ENCODE data around the gene TDG.
A peak's percentile ranks its signal among the peaks of the same experiment; 100 is the strongest.

The TDG gene

DNA sequence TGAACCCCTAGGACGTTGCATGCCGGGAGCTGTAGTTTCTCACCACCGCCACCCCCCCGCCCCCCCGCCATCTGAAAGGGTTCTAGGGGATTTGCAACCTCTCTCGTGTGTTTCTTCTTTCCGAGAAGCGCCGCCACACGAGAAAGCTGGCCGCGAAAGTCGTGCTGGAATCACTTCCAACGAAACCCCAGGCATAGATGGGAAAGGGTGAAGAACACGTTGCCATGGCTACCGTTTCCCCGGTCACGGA is 36.0 kb upstream of the TDG start:
- H3K36me3 Mint-ChIP-seq (ENCODE audit: low read depth) = peaks cover 27% of the 10 kb centered on the region
- no peaks in the 10 kb centered on the region for H3K9me3 Mint-ChIP-seq
- H3K27me3 Mint-ChIP-seq (ENCODE audit: low read depth, poor library complexity) = peaks cover 6% of the 10 kb centered on the region
- TF ChIP-seq, protein P1, sequence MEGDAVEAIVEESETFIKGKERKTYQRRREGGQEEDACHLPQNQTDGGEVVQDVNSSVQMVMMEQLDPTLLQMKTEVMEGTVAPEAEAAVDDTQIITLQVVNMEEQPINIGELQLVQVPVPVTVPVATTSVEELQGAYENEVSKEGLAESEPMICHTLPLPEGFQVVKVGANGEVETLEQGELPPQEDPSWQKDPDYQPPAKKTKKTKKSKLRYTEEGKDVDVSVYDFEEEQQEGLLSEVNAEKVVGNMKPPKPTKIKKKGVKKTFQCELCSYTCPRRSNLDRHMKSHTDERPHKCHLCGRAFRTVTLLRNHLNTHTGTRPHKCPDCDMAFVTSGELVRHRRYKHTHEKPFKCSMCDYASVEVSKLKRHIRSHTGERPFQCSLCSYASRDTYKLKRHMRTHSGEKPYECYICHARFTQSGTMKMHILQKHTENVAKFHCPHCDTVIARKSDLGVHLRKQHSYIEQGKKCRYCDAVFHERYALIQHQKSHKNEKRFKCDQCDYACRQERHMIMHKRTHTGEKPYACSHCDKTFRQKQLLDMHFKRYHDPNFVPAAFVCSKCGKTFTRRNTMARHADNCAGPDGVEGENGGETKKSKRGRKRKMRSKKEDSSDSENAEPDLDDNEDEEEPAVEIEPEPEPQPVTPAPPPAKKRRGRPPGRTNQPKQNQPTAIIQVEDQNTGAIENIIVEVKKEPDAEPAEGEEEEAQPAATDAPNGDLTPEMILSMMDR (IDR thresholded peaks at IDR 0.05) = no peak
- no peak for DNase-seq
- H3K4me3 Mint-ChIP-seq = peak overlapping the region; percentile 95
- peak overlapping the region; percentile 99 for H3K27ac Mint-ChIP-seq
- H3K4me1 Mint-ChIP-seq = peaks cover 54% of the 10 kb centered on the region

DNA sequence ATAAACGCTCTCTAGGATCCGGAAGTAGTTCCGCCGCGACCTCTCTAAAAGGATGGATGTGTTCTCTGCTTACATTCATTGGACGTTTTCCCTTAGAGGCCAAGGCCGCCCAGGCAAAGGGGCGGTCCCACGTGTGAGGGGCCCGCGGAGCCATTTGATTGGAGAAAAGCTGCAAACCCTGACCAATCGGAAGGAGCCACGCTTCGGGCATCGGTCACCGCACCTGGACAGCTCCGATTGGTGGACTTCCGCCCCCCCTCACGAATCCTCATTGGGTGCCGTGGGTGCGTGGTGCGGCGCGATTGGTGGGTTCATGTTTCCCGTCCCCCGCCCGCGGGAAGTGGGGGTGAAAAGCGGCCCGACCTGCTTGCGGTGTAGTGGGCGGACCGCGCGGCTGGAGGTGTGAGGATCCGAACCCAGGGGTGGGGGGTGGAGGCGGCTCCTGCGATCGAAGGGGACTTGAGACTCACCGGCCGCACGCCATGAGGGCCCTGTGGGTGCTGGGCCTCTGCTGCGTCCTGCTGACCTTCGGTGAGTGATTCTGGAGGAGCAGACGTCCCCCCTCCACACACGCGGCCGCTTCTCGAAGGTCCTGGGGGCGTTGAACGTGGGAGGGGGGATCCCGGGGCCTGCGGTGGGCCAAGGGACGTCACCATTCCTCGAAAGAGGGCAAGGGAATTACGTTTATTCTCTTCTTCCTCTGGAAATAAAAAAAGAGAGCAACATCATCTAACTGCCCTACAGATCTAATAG is 35.5 kb upstream of the TDG start, which contains the start of gene HSP90B1:
HSP90B1 (plus strand) TSS at position 377 of the 753 bp plus-strand sequence; CDS start at position 483, 106 bp downstream.
- H3K9me3 Mint-ChIP-seq = no peaks in the 10 kb centered on the region
- peaks cover 5% of the 10 kb centered on the region for H3K27me3 Mint-ChIP-seq (ENCODE audit: low read depth, poor library complexity)
- H3K36me3 Mint-ChIP-seq (ENCODE audit: low read depth) = peaks cover 32% of the 10 kb centered on the region
- peak; percentile 97 for DNase-seq
- peak within 1 kb of the TSS; percentile 95 for H3K4me3 Mint-ChIP-seq
- peak within 1 kb of the TSS; percentile 99 for H3K27ac Mint-ChIP-seq
- TF ChIP-seq, protein P1 (IDR thresholded peaks at IDR 0.05) = no peak
- peaks cover 59% of the 10 kb centered on the region for H3K4me1 Mint-ChIP-seq

DNA sequence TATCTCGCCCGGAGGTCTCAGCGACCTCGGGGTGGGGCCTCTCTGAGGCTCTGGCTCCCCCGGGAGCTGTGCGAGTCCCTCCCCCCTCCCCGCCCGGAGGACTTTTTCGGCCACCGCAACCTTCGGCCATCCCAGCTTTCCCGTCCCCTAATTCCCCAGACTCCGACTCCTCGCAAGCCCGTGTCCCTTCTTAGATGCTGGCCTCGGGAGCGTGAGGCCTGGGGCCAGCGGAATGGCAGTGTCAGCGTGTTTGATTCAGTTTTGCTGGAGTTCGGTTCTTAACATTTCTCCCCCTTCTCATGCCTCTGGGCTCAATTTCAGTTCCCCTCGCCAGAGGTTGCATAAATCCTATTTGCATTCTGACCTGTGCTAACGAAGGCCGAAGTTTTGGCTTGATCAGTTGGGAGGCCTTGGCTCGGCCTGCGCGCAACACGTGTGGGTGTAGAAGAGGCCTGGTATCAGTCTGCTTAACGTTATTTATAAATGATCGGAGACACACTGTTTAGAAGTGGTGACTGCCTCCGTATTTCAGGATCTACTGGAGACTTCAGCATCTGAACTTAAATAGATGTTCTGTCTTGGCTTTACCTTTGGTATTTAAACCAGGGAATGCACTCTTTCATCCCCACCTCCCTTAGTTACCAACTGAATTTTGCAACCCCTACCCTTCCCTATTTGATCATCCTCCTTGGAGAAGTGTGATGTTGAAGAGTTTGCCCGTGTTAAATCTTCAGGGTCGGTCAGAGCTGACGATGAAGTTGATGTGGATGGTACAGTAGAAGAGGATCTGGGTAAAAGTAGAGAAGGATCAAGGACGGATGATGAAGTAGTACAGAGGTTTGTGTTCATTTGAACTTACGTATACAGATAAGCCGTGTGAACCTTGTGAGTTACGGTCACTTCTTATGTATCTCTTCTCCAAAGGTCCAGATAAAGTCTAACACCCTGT is 34.6 kb upstream of the TDG start:
- Mint-ChIP-seq H3K4me1 (peaks cover 67% of the 10 kb centered on the region), H3K4me3 (peak overlapping the region; percentile 95), H3K36me3 (ENCODE audit: low read depth) (peaks cover 41% of the 10 kb centered on the region), H3K27me3 (ENCODE audit: low read depth, poor library complexity) (peaks cover 5% of the 10 kb centered on the region), H3K27ac (peak overlapping the region; percentile 99), H3K9me3 (no peaks in the 10 kb centered on the region)
- peak; percentile 38 for DNase-seq
- TF ChIP-seq, protein P1 (IDR thresholded peaks at IDR 0.05) = no peak

DNA sequence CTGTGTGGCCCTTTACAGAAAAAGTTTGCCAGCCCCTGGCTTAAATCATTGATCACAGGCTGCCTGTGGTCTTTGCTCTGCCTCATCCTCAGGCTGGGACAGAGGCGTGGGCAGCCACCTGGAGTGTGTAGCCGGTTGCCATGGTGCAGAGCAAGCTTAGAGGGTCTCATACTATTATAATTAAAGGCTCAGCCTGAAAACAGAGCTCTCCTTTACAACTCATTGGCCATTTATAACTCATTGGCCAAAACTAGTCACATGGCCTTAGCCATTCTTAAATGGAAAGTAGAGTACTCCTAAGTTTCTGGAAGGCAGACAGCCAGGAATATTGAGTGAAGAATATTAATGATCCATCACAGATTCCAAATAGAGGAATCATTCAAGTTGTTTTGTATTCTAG is 32.4 kb upstream of the TDG start:
- Mint-ChIP-seq H3K36me3 (ENCODE audit: low read depth) (peaks cover 57% of the 10 kb centered on the region), H3K4me1 (peaks cover 58% of the 10 kb centered on the region), H3K4me3 (peak overlapping the region; percentile 95), H3K27ac (no peak overlapping the region), H3K9me3 (no peaks in the 10 kb centered on the region), H3K27me3 (ENCODE audit: low read depth, poor library complexity) (peaks cover 5% of the 10 kb centered on the region)
- TF ChIP-seq, protein P1 (IDR thresholded peaks at IDR 0.05) = no peak
- DNase-seq = peak; percentile 31

DNA sequence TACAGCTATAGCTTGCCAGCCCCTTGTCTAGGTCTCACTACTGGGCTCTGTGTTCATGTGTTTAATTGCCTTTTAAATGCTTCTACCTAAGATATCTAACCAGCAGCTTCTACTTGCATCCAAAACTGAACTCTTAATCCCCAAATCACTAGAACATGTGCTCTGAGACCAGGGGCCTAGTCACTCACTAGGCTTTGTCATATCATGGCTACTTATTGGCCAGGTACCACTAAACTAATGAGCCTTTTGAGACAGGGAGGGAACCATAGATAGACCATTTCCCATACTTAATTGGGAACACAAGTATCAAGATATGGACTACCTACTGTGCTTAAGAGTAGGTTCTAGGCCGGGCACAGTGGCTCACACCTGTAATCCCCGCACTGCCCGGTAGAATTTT is 29.0 kb upstream of the TDG start:
- peak overlapping the region; percentile 72 for H3K27ac Mint-ChIP-seq
- H3K36me3 Mint-ChIP-seq (ENCODE audit: low read depth) = peaks cover 83% of the 10 kb centered on the region

More for the DNA sequence above, 29.0 kb upstream of the TDG start:
- TF ChIP-seq, protein P1 (IDR thresholded peaks at IDR 0.05) = no peak
- Mint-ChIP-seq H3K9me3 (no peaks in the 10 kb centered on the region), H3K4me3 (no peak overlapping the region), H3K27me3 (ENCODE audit: low read depth, poor library complexity) (no peaks in the 10 kb centered on the region), H3K4me1 (peaks cover 41% of the 10 kb centered on the region)
- DNase-seq = no peak

Measured in nephron progenitor cell (in vitro differentiated cells).